Retina (tissue), 1 donor: Measurements from ENCODE around the gene MYLK3.
"Not testable (repeated sequence)": the region's sequence is repeated elsewhere in the genome, so short reads cannot be mapped to it uniquely, and the experiment has no call there.

ENCODE experiments used
- DNase-seq: peaks from one replicate; pipeline ENCODE4 v3.0.0-alpha.2; 2016

Gene MYLK3

GRCh38 chr16:46689365-46690280 lies 58.5 kb downstream of the MYLK3 start, which contains the start of gene ORC6:
TSS of gene ORC6 (plus strand) at chr16:46689659. CDS start at chr16:46689706, 47 bp downstream.
- DNase-seq = peak; percentile 100

- DNase-seq = peak; percentile 99
Observed at GRCh38 chr16:46688654-46689364, 59.3 kb downstream of the MYLK3 start, which contains the start of gene VPS35. TSS of gene VPS35 (minus strand) at chr16:46689178. CDS start at chr16:46689133, 45 bp downstream.

- DNase-seq = no peak
Observed at GRCh38 chr16:46688101-46688653, 60.0 kb downstream of the MYLK3 start.

- peak; percentile 7 for DNase-seq
Observed at GRCh38 chr16:46687486-46687885, 60.7 kb downstream of the MYLK3 start.

- no peak for DNase-seq
Observed at GRCh38 chr16:46686815-46687473, 61.2 kb downstream of the MYLK3 start.

- not testable (repeated sequence) for DNase-seq
Observed at GRCh38 chr16:46681867-46682266, 66.3 kb downstream of the MYLK3 start.

GRCh38 chr16:46677943-46678342 lies 70.2 kb downstream of the MYLK3 start:
- DNase-seq = not testable (repeated sequence)

- peak; percentile 38 for DNase-seq
Observed at GRCh38 chr16:46673320-46674013, 74.7 kb downstream of the MYLK3 start.

GRCh38 chr16:46662123-46662522 lies 86.0 kb downstream of the MYLK3 start:
- DNase-seq = no peak

GRCh38 chr16:46658925-46659324 lies 89.2 kb downstream of the MYLK3 start:
- DNase-seq = no peak
